ENCODE results near the gene GPR32.
A peak's percentile ranks its signal among the peaks of the same experiment; 100 is the strongest.
"Not testable (repeated sequence)": the region's sequence is repeated elsewhere in the genome, so short reads cannot be mapped to it uniquely, and the experiment has no call there.

GPR32 gene

GRCh38 chr19:50804420-50805272, 34.4 kb downstream of the GPR32 start:
- DNase-seq = peak; percentile 98

DNA sequence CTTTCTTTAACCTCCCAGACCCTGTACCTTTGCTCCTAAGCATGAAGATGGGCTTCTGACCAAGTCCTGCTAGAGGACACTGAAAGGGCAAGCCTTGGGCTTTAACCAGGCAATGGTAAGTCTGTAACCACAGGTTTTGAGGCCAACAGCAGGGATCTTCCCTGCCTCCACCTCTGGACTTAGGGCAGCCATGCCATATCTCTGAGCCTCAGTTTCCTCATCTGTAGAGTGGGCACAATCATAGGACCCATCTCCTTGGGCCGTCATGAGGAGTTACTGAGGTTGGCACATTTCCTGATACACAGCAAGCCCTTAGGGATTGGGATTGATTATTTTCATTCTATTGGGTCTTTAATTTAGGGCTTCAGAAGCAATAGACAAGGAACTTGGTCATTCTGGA, 38.6 kb downstream of the GPR32 start:
- no peak for DNase-seq

DNA sequence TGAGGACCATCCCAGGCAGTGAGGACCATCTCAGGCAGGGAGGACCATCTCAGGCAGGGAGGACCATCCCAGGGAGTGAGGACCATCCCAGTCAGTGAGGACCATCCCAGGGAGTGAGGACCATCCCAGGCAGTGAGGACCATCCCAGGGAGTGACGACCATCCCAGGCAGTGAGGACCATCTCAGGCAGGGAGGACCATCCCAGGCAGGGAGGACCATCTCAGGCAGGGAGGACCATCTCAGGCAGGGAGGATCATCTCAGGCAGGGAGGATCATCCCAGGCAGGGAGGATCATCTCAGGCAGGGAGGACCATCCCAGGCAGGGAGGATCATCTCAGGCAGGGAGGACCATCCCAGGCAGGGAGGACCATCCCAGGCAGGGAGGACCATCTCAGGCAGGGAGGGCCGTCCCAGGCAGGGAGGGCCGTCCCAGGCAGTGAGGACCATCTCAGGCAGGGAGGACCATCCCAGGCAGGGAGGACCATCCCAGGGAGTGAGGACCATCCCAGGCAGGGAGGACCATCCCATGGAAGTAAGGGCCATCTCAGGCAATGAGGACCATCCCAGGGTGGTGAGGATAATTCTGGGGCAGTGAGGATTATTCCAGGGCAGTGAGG, 41.5 kb downstream of the GPR32 start:
- not testable (repeated sequence) for DNase-seq

- no peak for DNase-seq
These were observed 42.2 kb downstream of the GPR32 start for GRCh38 chr19:50812474-50812873.

DNA sequence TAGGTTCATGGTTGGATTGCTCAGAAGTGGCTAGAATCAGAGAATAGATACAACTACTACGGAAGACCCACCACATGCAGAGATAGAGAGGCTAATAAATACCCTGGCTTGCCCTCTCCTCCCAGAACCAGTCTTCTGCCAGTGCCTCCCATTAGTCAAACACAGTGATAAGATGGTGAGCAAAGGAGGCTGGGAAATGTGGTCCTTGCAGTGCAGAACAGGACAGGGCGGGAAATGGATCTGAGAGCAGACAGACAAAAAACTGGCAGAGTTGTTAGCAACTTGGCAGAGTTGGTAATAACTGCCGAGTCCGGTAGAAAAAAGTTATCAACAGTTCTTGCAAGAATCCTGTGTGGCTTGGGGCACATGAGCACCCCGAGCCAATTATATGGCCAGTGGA, 44.6 kb downstream of the GPR32 start:
- no peak for DNase-seq

DNA sequence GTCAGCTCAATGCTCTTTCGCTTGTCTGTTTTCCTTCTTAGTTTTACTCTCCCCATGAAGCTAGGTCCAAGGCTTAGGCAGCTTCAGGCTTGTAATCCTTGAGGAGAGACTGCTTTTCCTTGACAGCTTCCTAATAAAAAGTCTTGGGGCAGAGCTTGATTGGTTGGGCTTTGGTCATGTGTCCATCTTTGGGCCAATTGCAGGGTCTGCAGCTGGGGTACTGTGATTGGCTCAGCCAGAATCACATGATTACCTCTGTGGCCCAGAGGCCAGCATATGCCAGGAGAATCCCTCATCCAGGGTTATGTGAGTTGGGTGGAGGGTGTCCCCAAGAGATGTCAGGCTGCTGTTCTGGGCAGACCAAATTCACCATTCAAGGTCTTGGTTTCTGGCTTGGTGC, 45.2 kb downstream of the GPR32 start:
- DNase-seq = no peak

DNA sequence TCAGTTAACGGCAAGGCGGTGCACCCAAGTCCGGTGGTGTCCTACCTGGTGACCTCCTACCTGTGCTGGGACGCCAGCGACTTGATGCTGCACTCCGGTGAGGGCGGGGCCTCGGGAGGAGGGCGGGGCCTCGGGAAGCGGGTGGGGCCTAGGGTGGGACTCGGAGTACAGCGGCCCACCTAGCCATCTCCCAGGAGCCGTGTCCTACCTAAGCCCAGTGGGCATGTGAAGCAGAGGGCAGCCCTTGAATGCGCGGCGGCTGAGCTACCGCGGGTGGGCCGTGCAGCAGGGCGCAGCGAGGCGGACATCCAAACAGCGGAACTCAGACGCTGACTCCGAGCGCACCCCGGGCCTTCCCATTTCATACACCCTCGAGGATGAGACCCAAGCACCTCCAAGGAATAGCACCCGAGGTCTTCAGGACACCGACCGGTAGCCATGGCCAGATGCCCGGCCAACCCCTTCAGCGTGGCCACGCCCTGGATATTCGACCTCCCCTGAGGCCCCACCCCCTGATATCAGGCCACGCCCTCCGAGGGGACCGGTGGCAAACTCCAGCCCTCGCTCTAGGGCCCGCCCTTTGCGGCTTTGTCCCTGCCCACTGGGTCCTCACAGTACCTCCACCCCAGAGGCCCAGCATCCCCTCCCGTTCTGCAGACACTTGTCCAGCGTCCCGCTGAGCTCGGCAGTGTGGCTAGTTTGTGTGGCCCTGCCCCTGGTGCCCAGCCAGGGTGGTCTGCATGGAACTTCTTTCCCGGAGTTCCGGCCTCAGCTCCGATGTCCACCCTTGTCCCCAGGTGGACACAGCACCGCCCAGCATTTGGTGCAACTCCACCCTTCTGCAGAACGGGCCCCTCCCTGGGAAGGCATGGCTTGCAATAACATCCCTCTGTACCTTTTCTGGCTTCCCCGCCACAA, 47.9 kb downstream of the GPR32 start:
- DNase-seq = no peak

DNA sequence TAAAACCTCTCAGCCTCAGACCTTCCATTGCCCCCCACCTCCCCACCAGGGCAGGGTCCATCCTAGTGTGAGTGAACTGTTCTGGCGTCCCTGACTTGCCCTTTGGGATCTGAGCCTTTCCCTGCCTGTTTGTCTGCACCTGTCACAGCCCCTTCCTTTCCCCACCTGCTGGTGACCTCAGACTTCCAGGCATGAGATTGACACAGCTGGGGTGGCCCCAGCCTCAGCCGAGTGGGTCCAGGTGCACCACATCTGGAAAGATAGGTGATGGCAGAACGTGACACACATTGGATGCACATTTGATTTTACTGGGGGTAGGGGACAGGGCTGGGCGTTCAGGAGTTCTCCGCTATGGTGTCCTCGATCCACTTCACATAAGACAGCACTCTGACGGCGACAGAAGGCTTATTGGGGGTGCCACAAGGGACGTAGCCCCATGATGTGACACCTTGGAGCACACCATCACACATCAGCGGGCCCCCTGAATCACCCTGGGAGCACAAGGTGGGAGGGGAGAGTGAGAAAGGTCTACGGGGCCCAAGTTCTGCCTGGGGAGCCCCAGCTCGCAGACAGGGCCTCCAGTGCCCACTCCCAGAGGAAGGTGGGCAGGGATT, 48.7 kb downstream of the GPR32 start:
- no peak for DNase-seq

- no peak for DNase-seq
These were observed 49.4 kb downstream of the GPR32 start for GRCh38 chr19:50819636-50820035.

- DNase-seq = no peak
These were observed 49.8 kb downstream of the GPR32 start for GRCh38 chr19:50820086-50820485.

- DNase-seq = no peak
These were observed 50.4 kb downstream of the GPR32 start for GRCh38 chr19:50820549-50821247.

GRCh38 chr19:50821248-50821612, 51.0 kb downstream of the GPR32 start:
- no peak for DNase-seq
